Keratinocyte (primary cell): ENCODE results near the gene GIT2. TPM values are rescaled to one million over a fixed set of nuclear protein-coding genes. Genes with fewer than 3 reads are reported as not detected.

ENCODE experiments used
- DNase-seq: peaks from one replicate; pipeline ENCODE4 v3.0.0-alpha.2; 2011; ENCODE audit warnings: low read depth, missing footprints, low spot score
- FAIRE-seq: peaks from 2 replicates; lab custom pipeline; 2011; peaks lifted over from hg19 to GRCh38; lab: Jason Lieb, UNC
- H2AFZ ChIP-seq: 2 replicates; pipeline ENCODE4 v1.6.0; 2012; ENCODE audit warnings: low read length, control low read depth, inconsistent platforms; ENCODE audit not compliant: control insufficient read depth
- H3K27ac ChIP-seq: 2 replicates; pipeline ENCODE4 v1.5.1; 2011; ENCODE audit warnings: low read length; ENCODE audit not compliant: control insufficient read depth, insufficient read depth
- H3K27me3 ChIP-seq: 3 replicates; pipeline ENCODE4 v1.6.0; 2011; ENCODE audit warnings: low read length; ENCODE audit not compliant: control insufficient read depth, insufficient read depth; ENCODE audit errors: extremely low read depth
- H3K36me3 ChIP-seq, 2 experiments: 2 replicates in 1 of 2; 3 replicates in 1 of 2; pipeline ENCODE4 v1.5.1; 2011; ENCODE audit warnings: low read length in 2 of 2, mild to moderate bottlenecking in 1 of 2; ENCODE audit not compliant: control insufficient read depth in 2 of 2, insufficient read depth in 2 of 2; ENCODE audit errors: extremely low read depth in 1 of 2
- H3K4me1 ChIP-seq: 3 replicates; pipeline ENCODE4 v1.5.1; 2011; ENCODE audit warnings: low read length; ENCODE audit not compliant: control insufficient read depth, insufficient read depth; ENCODE audit errors: extremely low read depth
- H3K4me2 ChIP-seq: 3 replicates; pipeline ENCODE4 v1.6.0; 2011; ENCODE audit warnings: low read depth, low read length; ENCODE audit not compliant: control insufficient read depth, insufficient read depth; ENCODE audit errors: extremely low read depth
- H3K4me3 ChIP-seq, 3 experiments: fragments of 200-600 bp in 1 of 3; sonication (generic) in 1 of 3; 2 replicates in 2 of 3; 3 replicates in 1 of 3; pipeline ENCODE4 v1.5.1; 2011 to 2016; ENCODE audit warnings: low read length in 3 of 3, mild to moderate bottlenecking in 3 of 3, control low read depth in 2 of 3, inconsistent platforms in 1 of 3, low read depth in 1 of 3, mixed read lengths in 1 of 3, mixed run types in 1 of 3, moderate library complexity in 1 of 3; ENCODE audit not compliant: control insufficient read depth in 2 of 3, insufficient read depth in 2 of 3; ENCODE audit errors: extremely low read depth in 1 of 3
- H3K79me2 ChIP-seq: 2 replicates; pipeline ENCODE4 v1.6.0; 2012; ENCODE audit warnings: low read length; ENCODE audit not compliant: control insufficient read depth, insufficient read depth
- H3K9ac ChIP-seq: 3 replicates; pipeline ENCODE4 v1.6.0; 2011; ENCODE audit warnings: low read length; ENCODE audit not compliant: control insufficient read depth, insufficient read depth; ENCODE audit errors: extremely low read depth
- H3K9me1 ChIP-seq: 3 replicates; pipeline ENCODE4 v1.6.0; 2011; ENCODE audit warnings: low read length; ENCODE audit not compliant: control insufficient read depth, insufficient read depth; ENCODE audit errors: extremely low read depth
- H3K9me3 ChIP-seq: 2 replicates; pipeline ENCODE4 v1.5.1; 2012; ENCODE audit warnings: low read depth, low read length; ENCODE audit not compliant: control insufficient read depth
- H4K20me1 ChIP-seq: 3 replicates; pipeline ENCODE4 v1.6.0; 2011; ENCODE audit warnings: low read length; ENCODE audit not compliant: control insufficient read depth, insufficient read depth; ENCODE audit errors: extremely low read depth
- EZH2 ChIP-seq: IDR thresholded peaks from one replicate; pipeline ENCODE4 v1.6.1; 2012; ENCODE audit warnings: inconsistent platforms, mild to moderate bottlenecking, low read length, moderate library complexity
- dilution Hi-C: fragments of 300-500 bp; cut with MboI; formaldehyde crosslinking; loops from one replicate; pipeline ENCODE4 v1.7.0; 2020; ENCODE audit warnings: low sequenced_read_pairs; ENCODE audit not compliant: extremely low pct_ligation_motif_present
- polyA plus RNA-seq, 5 experiments: library from polyadenylated mRNA; depleted of rRNA in 3 of 5; stranded (reverse) in 3 of 5; stranded (forward) in 1 of 5; unstranded in 1 of 5; fragments of >200 nt; gene quantifications; 1 replicate in 1 of 5; 2 replicates in 3 of 5; 3 replicates in 1 of 5; pipeline versions ENCODE4 v1.2.1 to v1.2.3, GENCODE V29; 2011 to 2012; ENCODE audit warnings: missing spikeins in 2 of 5, low read depth in 1 of 5, low replicate concordance in 1 of 5
- TF ChIP-seq, protein P1 (sequence below), 3 experiments: IDR thresholded peaks in 1 of 3; conservative IDR thresholded peaks in 1 of 3; optimal IDR thresholded peaks in 1 of 3; 2 replicates in 2 of 3; 3 replicates in 1 of 3; pipeline versions ENCODE3 to v1.5.1; 2011; ENCODE audit warnings: low read length in 3 of 3, mild to moderate bottlenecking in 3 of 3, moderate library complexity in 2 of 3, control low read depth in 1 of 3, inconsistent platforms in 1 of 3; ENCODE audit not compliant: insufficient read depth in 2 of 3; ENCODE audit errors: extremely low read depth in 1 of 3

Gene GIT2
- polyA plus RNA-seq, 1 donor (not counting 4 experiments of a cell fraction or from before 2014, with no cell fraction given), result 25.9 TPM

- DNase-seq (no peak), FAIRE-seq (no peak)
- no peak overlapping the region for H3K4me2 ChIP-seq
- H3K27me3 ChIP-seq, result no peaks in the 10 kb centered on the region
- no peaks in the 10 kb centered on the region for H4K20me1 ChIP-seq
- TF ChIP-seq EZH2, result no peak
- TF ChIP-seq, protein P1, sequence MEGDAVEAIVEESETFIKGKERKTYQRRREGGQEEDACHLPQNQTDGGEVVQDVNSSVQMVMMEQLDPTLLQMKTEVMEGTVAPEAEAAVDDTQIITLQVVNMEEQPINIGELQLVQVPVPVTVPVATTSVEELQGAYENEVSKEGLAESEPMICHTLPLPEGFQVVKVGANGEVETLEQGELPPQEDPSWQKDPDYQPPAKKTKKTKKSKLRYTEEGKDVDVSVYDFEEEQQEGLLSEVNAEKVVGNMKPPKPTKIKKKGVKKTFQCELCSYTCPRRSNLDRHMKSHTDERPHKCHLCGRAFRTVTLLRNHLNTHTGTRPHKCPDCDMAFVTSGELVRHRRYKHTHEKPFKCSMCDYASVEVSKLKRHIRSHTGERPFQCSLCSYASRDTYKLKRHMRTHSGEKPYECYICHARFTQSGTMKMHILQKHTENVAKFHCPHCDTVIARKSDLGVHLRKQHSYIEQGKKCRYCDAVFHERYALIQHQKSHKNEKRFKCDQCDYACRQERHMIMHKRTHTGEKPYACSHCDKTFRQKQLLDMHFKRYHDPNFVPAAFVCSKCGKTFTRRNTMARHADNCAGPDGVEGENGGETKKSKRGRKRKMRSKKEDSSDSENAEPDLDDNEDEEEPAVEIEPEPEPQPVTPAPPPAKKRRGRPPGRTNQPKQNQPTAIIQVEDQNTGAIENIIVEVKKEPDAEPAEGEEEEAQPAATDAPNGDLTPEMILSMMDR (optimal IDR thresholded peaks at IDR 0.05 in 1 of 3, IDR thresholded peaks at IDR 0.05 in 1 of 3, conservative IDR thresholded peaks at IDR 0.05 in 1 of 3; ENCODE audit: extremely low read depth in 1 of 3, insufficient read depth in 2 of 3, low read length in 3 of 3), result no peak
- peaks cover 16% of the 10 kb centered on the region for H3K79me2 ChIP-seq
- H3K4me3 ChIP-seq, result no peak overlapping the region
- peaks cover 24 to 28% of the 10 kb centered on the region in 2 experiments for H3K36me3 ChIP-seq
- no peak overlapping the region for H2AFZ ChIP-seq
- H3K9me3 ChIP-seq, result no peaks in the 10 kb centered on the region
- H3K27ac ChIP-seq, result no peak overlapping the region
- dilution Hi-C loops, result no loop called here
- no peaks in the 10 kb centered on the region for H3K4me1 ChIP-seq
- no peak overlapping the region for H3K9ac ChIP-seq
- H3K9me1 ChIP-seq, result peaks cover 3% of the 10 kb centered on the region
Measured at GRCh38 chr12:110015132-110015531, 19.0 kb upstream of the GIT2 start.

DNA sequence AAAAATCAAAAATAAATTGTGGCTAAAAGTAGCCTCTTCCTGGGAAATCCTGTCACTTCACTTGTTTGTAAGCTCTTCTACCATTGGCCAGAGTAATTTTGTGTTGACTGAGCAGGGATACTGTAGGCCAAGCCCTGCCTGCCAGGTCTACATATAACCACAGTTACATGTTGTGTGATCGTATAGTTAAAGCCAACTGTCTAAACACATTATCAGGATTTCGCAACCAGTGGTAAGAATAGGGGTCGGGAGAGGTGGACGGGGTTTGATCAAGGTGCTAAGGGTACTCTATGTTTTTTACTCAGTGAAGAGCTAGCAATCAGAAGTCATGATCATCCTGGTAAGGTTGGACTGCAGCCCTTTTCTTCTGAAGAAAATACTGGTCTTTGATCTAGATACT, 16.5 kb upstream of the GIT2 start:
- no peak for FAIRE-seq
- DNase-seq, result no peak
- no peaks in the 10 kb centered on the region for H3K9me3 ChIP-seq
- H4K20me1 ChIP-seq, result no peaks in the 10 kb centered on the region
- peaks cover 3% of the 10 kb centered on the region for H3K9me1 ChIP-seq
- no peak overlapping the region for H2AFZ ChIP-seq
- no peak overlapping the region for H3K27ac ChIP-seq
- TF ChIP-seq, protein P1 (optimal IDR thresholded peaks at IDR 0.05 in 1 of 3, IDR thresholded peaks at IDR 0.05 in 1 of 3, conservative IDR thresholded peaks at IDR 0.05 in 1 of 3; ENCODE audit: extremely low read depth in 1 of 3, insufficient read depth in 2 of 3, low read length in 3 of 3), result no peak
- TF ChIP-seq EZH2, result no peak
- H3K36me3 ChIP-seq, result peaks cover 11 to 17% of the 10 kb centered on the region in 2 experiments
- dilution Hi-C loops, result no loop called here
- H3K4me3 ChIP-seq, result no peak overlapping the region
- no peak overlapping the region for H3K4me2 ChIP-seq
- peaks cover 36% of the 10 kb centered on the region for H3K79me2 ChIP-seq
- H3K27me3 ChIP-seq, result no peaks in the 10 kb centered on the region
- H3K9ac ChIP-seq, result no peak overlapping the region
- H3K4me1 ChIP-seq, result no peaks in the 10 kb centered on the region
